Measurements from ENCODE around the gene PECR. TPM values are rescaled to one million over a fixed set of nuclear protein-coding genes. Genes with fewer than 3 reads are reported as not detected.

The PECR gene
- total and polyA plus RNA-seq, 2 of the 4 experiments (the other 2 are of a cell fraction), result 11.4 to 17.7 TPM

DNA sequence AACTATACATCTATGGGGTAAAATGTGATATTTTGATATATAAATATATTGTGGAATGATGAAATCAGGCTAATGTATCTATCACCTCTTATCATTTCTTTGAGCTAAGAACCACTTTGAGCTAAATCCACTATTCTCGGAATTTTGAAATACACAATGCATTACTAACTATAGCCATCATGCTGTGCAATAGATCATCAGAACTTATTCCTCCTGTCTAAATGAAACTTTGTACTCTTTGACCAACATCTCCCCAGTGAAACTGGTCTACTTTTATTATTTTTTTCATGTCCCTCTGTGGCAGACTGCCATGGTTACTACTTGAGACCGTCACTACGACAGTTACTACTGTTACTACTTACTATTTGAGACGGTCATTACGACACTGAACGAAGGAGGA, 11.4 kb downstream of the PECR start:
- no peak overlapping the region for H4K91ac ChIP-seq (ENCODE audit: insufficient read depth, low read depth, low read length)
- POLR2A ChIA-PET (ENCODE audit: unreplicated experiment), result no interaction called here
- no peaks in the 10 kb centered on the region; a peak in 1 of 4 replicates for H3K79me1 ChIP-seq (ENCODE audit: low read depth in 1 of 2, low read length in 2 of 2)
- H3K27me3 ChIP-seq (ENCODE audit: control insufficient read depth, insufficient read depth, low read length), result no peaks in the 10 kb centered on the region
- H3K14ac ChIP-seq (replicated peaks; ENCODE audit: low read depth, low read length), result no peak overlapping the region
- H2BK20ac ChIP-seq (ENCODE audit: low read depth, low read length), result no peak overlapping the region
- dilution Hi-C loops (cut with HindIII; ENCODE audit: low sequenced_read_pairs, unreplicated experiment) (no loop called here), in situ Hi-C loops (cut with MboI; ENCODE audit: low sequenced_read_pairs) (no loop called here), intact Hi-C loops (cut with micrococcal nuclease) (no loop called here)
- no peak overlapping the region for H2AK9ac ChIP-seq (replicated peaks; ENCODE audit: low read depth, low read length, poor library complexity)
- H2BK5ac ChIP-seq (ENCODE audit: low read depth, low read length, poor library complexity, severe bottlenecking), result no peak overlapping the region
- no peak overlapping the region for H4K8ac ChIP-seq (ENCODE audit: low read depth in 2 of 2, low read length in 2 of 2)
- H3K56ac ChIP-seq (ENCODE audit: extremely low read depth, insufficient read depth, low read length), result no peak overlapping the region
- H2BK120ac ChIP-seq (ENCODE audit: low read depth, low read length), result no peak overlapping the region
- no peak overlapping the region for H3K4me3 ChIP-seq (ENCODE audit: insufficient read depth, low read depth, low read length)
- no peak overlapping the region for H3K4ac ChIP-seq (ENCODE audit: low read depth, low read length)
- no peak for DNase-seq
- no peak overlapping the region for H3K27ac ChIP-seq (ENCODE audit: insufficient read depth, low read length)
- no CpG with 5 or more reads among the region's 6 CpGs for WGBS, 2 experiments (ENCODE audit: extremely low coverage in 2 of 2, insufficient read length in 1 of 2)
- no peaks in the 10 kb centered on the region for H4K20me1 ChIP-seq (ENCODE audit: insufficient read depth, low read length)
- H4K5ac ChIP-seq (ENCODE audit: low read depth, low read length), result no peak overlapping the region
- no peaks in the 10 kb centered on the region for H3K9me3 ChIP-seq (ENCODE audit: control insufficient read depth, insufficient read depth, low read length)
- no peak overlapping the region for H2BK15ac ChIP-seq (ENCODE audit: low read depth, low read length)
- H2AK5ac ChIP-seq (ENCODE audit: low read depth, low read length), result no peak overlapping the region
- H3K18ac ChIP-seq (ENCODE audit: low read depth, low read length), result no peak overlapping the region
- no peak overlapping the region for H3K23ac ChIP-seq (ENCODE audit: low read depth, low read length)
- ATAC-seq (ENCODE audit: low read depth), result no peak
- H3K4me2 ChIP-seq (ENCODE audit: low read depth, low read length), result no peak overlapping the region
- H3K4me1 ChIP-seq (ENCODE audit: control insufficient read depth, insufficient read depth, low read length), result no peaks in the 10 kb centered on the region
- CTCF ChIA-PET, result interaction anchor here (0.6 kb wide), 1 partner anchor 364 kb away, joined by 3 read pairs; no protein-coding TSS in a partner anchor
- no TSS peak for BruUV-seq (replicated peaks)
- TF ChIP-seq CHD1 (IDR thresholded peaks at IDR 0.05; ENCODE audit: low read depth, low read length), result no peak
- TF ChIP-seq, protein P1, sequence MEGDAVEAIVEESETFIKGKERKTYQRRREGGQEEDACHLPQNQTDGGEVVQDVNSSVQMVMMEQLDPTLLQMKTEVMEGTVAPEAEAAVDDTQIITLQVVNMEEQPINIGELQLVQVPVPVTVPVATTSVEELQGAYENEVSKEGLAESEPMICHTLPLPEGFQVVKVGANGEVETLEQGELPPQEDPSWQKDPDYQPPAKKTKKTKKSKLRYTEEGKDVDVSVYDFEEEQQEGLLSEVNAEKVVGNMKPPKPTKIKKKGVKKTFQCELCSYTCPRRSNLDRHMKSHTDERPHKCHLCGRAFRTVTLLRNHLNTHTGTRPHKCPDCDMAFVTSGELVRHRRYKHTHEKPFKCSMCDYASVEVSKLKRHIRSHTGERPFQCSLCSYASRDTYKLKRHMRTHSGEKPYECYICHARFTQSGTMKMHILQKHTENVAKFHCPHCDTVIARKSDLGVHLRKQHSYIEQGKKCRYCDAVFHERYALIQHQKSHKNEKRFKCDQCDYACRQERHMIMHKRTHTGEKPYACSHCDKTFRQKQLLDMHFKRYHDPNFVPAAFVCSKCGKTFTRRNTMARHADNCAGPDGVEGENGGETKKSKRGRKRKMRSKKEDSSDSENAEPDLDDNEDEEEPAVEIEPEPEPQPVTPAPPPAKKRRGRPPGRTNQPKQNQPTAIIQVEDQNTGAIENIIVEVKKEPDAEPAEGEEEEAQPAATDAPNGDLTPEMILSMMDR (conservative IDR thresholded peaks at IDR 0.05; ENCODE audit: low read depth, low read length), result no peak
- TF ChIP-seq, protein P2, sequence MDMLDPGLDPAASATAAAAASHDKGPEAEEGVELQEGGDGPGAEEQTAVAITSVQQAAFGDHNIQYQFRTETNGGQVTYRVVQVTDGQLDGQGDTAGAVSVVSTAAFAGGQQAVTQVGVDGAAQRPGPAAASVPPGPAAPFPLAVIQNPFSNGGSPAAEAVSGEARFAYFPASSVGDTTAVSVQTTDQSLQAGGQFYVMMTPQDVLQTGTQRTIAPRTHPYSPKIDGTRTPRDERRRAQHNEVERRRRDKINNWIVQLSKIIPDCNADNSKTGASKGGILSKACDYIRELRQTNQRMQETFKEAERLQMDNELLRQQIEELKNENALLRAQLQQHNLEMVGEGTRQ (IDR thresholded peaks at IDR 0.05; ENCODE audit: low read depth, low read length), result no peak
- TF ChIP-seq MAZ (IDR thresholded peaks at IDR 0.05; ENCODE audit: borderline replicate concordance, low read depth, low read length), result no peak
- TF ChIP-seq RCOR1 (IDR thresholded peaks at IDR 0.05; ENCODE audit: insufficient replicate concordance, low read length), result no peak
- TF ChIP-seq, protein P3, sequence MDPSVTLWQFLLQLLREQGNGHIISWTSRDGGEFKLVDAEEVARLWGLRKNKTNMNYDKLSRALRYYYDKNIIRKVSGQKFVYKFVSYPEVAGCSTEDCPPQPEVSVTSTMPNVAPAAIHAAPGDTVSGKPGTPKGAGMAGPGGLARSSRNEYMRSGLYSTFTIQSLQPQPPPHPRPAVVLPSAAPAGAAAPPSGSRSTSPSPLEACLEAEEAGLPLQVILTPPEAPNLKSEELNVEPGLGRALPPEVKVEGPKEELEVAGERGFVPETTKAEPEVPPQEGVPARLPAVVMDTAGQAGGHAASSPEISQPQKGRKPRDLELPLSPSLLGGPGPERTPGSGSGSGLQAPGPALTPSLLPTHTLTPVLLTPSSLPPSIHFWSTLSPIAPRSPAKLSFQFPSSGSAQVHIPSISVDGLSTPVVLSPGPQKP (IDR thresholded peaks at IDR 0.05; ENCODE audit: borderline replicate concordance, low read depth, low read length), result no peak
- no peak for TF ChIP-seq RAD21 (IDR thresholded peaks at IDR 0.05; ENCODE audit: low read length)
- no peak for TF ChIP-seq MXI1 (IDR thresholded peaks at IDR 0.05; ENCODE audit: borderline replicate concordance, low read depth, low read length)
- no peak for TF ChIP-seq NFE2L2 (IDR thresholded peaks at IDR 0.05; ENCODE audit: low read depth, low read length)
- TF ChIP-seq POLR2A (IDR thresholded peaks at IDR 0.05; ENCODE audit: low read depth, low read length), result no peak
- TF ChIP-seq FOS (IDR thresholded peaks at IDR 0.05; ENCODE audit: low read depth, low read length), result no peak
- TF ChIP-seq RFX5 (IDR thresholded peaks at IDR 0.05; ENCODE audit: low read depth, low read length), result no peak
- TF ChIP-seq CEBPB (IDR thresholded peaks at IDR 0.05; ENCODE audit: low read depth, low read length), result no peak
- no peak for TF ChIP-seq MAFK (IDR thresholded peaks at IDR 0.05; ENCODE audit: low read depth, low read length)
- TF ChIP-seq SMC3 (IDR thresholded peaks at IDR 0.05; ENCODE audit: low read depth, low read length), result no peak
- no peak for TF ChIP-seq BHLHE40 (IDR thresholded peaks at IDR 0.05; ENCODE audit: low read depth, low read length)
- no peaks in the 10 kb centered on the region for H3K36me3 ChIP-seq (ENCODE audit: control insufficient read depth, insufficient read depth, low read length)
- H3K9me1 ChIP-seq (ENCODE audit: insufficient read depth, low read length), result no peaks in the 10 kb centered on the region
- no peak overlapping the region for H2AFZ ChIP-seq (replicated peaks; ENCODE audit: low read length, poor library complexity)
- no peak overlapping the region for H3K9ac ChIP-seq (ENCODE audit: low read depth, low read length)

All from IMR-90 (cell line).